Keratinocyte (primary cell): ENCODE data around the gene KRTAP4-16. TPM values are rescaled to one million over a fixed set of nuclear protein-coding genes. Genes with fewer than 3 reads are reported as not detected.
"Not testable (repeated sequence)": the region's sequence is repeated elsewhere in the genome, so short reads cannot be mapped to it uniquely, and the experiment has no call there.

Experiments used
- DNase-seq: peaks from one replicate; pipeline ENCODE4 v3.0.0-alpha.2; 2011; ENCODE audit warnings: low read depth, missing footprints, low spot score
- FAIRE-seq: peaks from 2 replicates; lab custom pipeline; 2011; peaks lifted over from hg19 to GRCh38; lab: Jason Lieb, UNC
- H2AFZ ChIP-seq: 2 replicates; pipeline ENCODE4 v1.6.0; 2012; ENCODE audit warnings: low read length, control low read depth, inconsistent platforms; ENCODE audit not compliant: control insufficient read depth
- H3K27ac ChIP-seq: 2 replicates; pipeline ENCODE4 v1.5.1; 2011; ENCODE audit warnings: low read length; ENCODE audit not compliant: control insufficient read depth, insufficient read depth
- H3K27me3 ChIP-seq: 3 replicates; pipeline ENCODE4 v1.6.0; 2011; ENCODE audit warnings: low read length; ENCODE audit not compliant: control insufficient read depth, insufficient read depth; ENCODE audit errors: extremely low read depth
- H3K36me3 ChIP-seq, 2 experiments: 2 replicates in 1 of 2; 3 replicates in 1 of 2; pipeline ENCODE4 v1.5.1; 2011; ENCODE audit warnings: low read length in 2 of 2, mild to moderate bottlenecking in 1 of 2; ENCODE audit not compliant: control insufficient read depth in 2 of 2, insufficient read depth in 2 of 2; ENCODE audit errors: extremely low read depth in 1 of 2
- H3K4me1 ChIP-seq: 3 replicates; pipeline ENCODE4 v1.5.1; 2011; ENCODE audit warnings: low read length; ENCODE audit not compliant: control insufficient read depth, insufficient read depth; ENCODE audit errors: extremely low read depth
- H3K4me2 ChIP-seq: 3 replicates; pipeline ENCODE4 v1.6.0; 2011; ENCODE audit warnings: low read depth, low read length; ENCODE audit not compliant: control insufficient read depth, insufficient read depth; ENCODE audit errors: extremely low read depth
- H3K4me3 ChIP-seq, 3 experiments: fragments of 200-600 bp in 1 of 3; sonication (generic) in 1 of 3; 2 replicates in 2 of 3; 3 replicates in 1 of 3; pipeline ENCODE4 v1.5.1; 2011 to 2016; ENCODE audit warnings: low read length in 3 of 3, mild to moderate bottlenecking in 3 of 3, control low read depth in 2 of 3, inconsistent platforms in 1 of 3, low read depth in 1 of 3, mixed read lengths in 1 of 3, mixed run types in 1 of 3, moderate library complexity in 1 of 3; ENCODE audit not compliant: control insufficient read depth in 2 of 3, insufficient read depth in 2 of 3; ENCODE audit errors: extremely low read depth in 1 of 3
- H3K79me2 ChIP-seq: 2 replicates; pipeline ENCODE4 v1.6.0; 2012; ENCODE audit warnings: low read length; ENCODE audit not compliant: control insufficient read depth, insufficient read depth
- H3K9ac ChIP-seq: 3 replicates; pipeline ENCODE4 v1.6.0; 2011; ENCODE audit warnings: low read length; ENCODE audit not compliant: control insufficient read depth, insufficient read depth; ENCODE audit errors: extremely low read depth
- H3K9me1 ChIP-seq: 3 replicates; pipeline ENCODE4 v1.6.0; 2011; ENCODE audit warnings: low read length; ENCODE audit not compliant: control insufficient read depth, insufficient read depth; ENCODE audit errors: extremely low read depth
- H3K9me3 ChIP-seq: 2 replicates; pipeline ENCODE4 v1.5.1; 2012; ENCODE audit warnings: low read depth, low read length; ENCODE audit not compliant: control insufficient read depth
- H4K20me1 ChIP-seq: 3 replicates; pipeline ENCODE4 v1.6.0; 2011; ENCODE audit warnings: low read length; ENCODE audit not compliant: control insufficient read depth, insufficient read depth; ENCODE audit errors: extremely low read depth
- CTCF ChIP-seq, 3 experiments: IDR thresholded peaks in 1 of 3; conservative IDR thresholded peaks in 1 of 3; optimal IDR thresholded peaks in 1 of 3; 2 replicates in 2 of 3; 3 replicates in 1 of 3; pipeline versions ENCODE3 to v1.5.1; 2011; ENCODE audit warnings: low read length in 3 of 3, mild to moderate bottlenecking in 3 of 3, moderate library complexity in 2 of 3, control low read depth in 1 of 3, inconsistent platforms in 1 of 3; ENCODE audit not compliant: insufficient read depth in 2 of 3; ENCODE audit errors: extremely low read depth in 1 of 3
- EZH2 ChIP-seq: IDR thresholded peaks from one replicate; pipeline ENCODE4 v1.6.1; 2012; ENCODE audit warnings: inconsistent platforms, mild to moderate bottlenecking, low read length, moderate library complexity
- dilution Hi-C: fragments of 300-500 bp; cut with MboI; formaldehyde crosslinking; loops from one replicate; pipeline ENCODE4 v1.7.0; 2020; ENCODE audit warnings: low sequenced_read_pairs; ENCODE audit not compliant: extremely low pct_ligation_motif_present
- polyA plus RNA-seq, 5 experiments: library from polyadenylated mRNA; depleted of rRNA in 3 of 5; stranded (reverse) in 3 of 5; stranded (forward) in 1 of 5; unstranded in 1 of 5; fragments of >200 nt; gene quantifications; 1 replicate in 1 of 5; 2 replicates in 3 of 5; 3 replicates in 1 of 5; pipeline versions ENCODE4 v1.2.1 to v1.2.3, GENCODE V29; 2011 to 2012; ENCODE audit warnings: missing spikeins in 2 of 5, low read depth in 1 of 5, low replicate concordance in 1 of 5

Gene KRTAP4-16
- polyA plus RNA-seq, 1 donor (not counting 4 experiments of a cell fraction or from before 2014, with no cell fraction given) = not detected

GRCh38 chr17:41118721-41119120 lies 16.7 kb upstream of the KRTAP4-16 start:
- no peak overlapping the region for H3K9ac ChIP-seq
- H3K27ac ChIP-seq = no peak overlapping the region
- H3K27me3 ChIP-seq = no peaks in the 10 kb centered on the region
- TF ChIP-seq EZH2 = no peak
- TF ChIP-seq CTCF (optimal IDR thresholded peaks at IDR 0.05 in 1 of 3, IDR thresholded peaks at IDR 0.05 in 1 of 3, conservative IDR thresholded peaks at IDR 0.05 in 1 of 3; ENCODE audit: extremely low read depth in 1 of 3, insufficient read depth in 2 of 3, low read length in 3 of 3) = no peak
- no peak for DNase-seq
- dilution Hi-C loops = no loop called here
- no peak overlapping the region for H3K4me2 ChIP-seq
- peak; percentile 71 for FAIRE-seq
- H3K79me2 ChIP-seq = no peaks in the 10 kb centered on the region
- H3K4me3 ChIP-seq = no peak overlapping the region
- H2AFZ ChIP-seq = no peak overlapping the region
- no peaks in the 10 kb centered on the region for H3K9me3 ChIP-seq
- H4K20me1 ChIP-seq = no peaks in the 10 kb centered on the region
- H3K36me3 ChIP-seq = no peaks in the 10 kb centered on the region
- H3K4me1 ChIP-seq = peaks cover 18% of the 10 kb centered on the region
- no peaks in the 10 kb centered on the region for H3K9me1 ChIP-seq

GRCh38 chr17:41117846-41118386 lies 15.9 kb upstream of the KRTAP4-16 start, which contains the start of gene KRTAP4-11:
TSS of gene KRTAP4-11 (minus strand) at chr17:41118373. CDS start at chr17:41118315, 58 bp downstream.
- DNase-seq, H3K4me2 ChIP-seq, H3K27ac ChIP-seq, H4K20me1 ChIP-seq, H2AFZ ChIP-seq, H3K9me3 ChIP-seq, H3K36me3 ChIP-seq, FAIRE-seq, H3K79me2 ChIP-seq, H3K27me3 ChIP-seq, H3K9ac ChIP-seq, H3K9me1 ChIP-seq, H3K4me3 ChIP-seq, dilution Hi-C loops: not testable (repeated sequence)
- H3K4me1 ChIP-seq = peaks cover 14% of the 10 kb centered on the region

GRCh38 chr17:41116297-41116696 lies 14.3 kb upstream of the KRTAP4-16 start:
- H3K9me1 ChIP-seq = no peaks in the 10 kb centered on the region
- dilution Hi-C loops = no loop called here
- H2AFZ ChIP-seq = no peak overlapping the region

More at GRCh38 chr17:41116297-41116696, 14.3 kb upstream of the KRTAP4-16 start:
- no peak overlapping the region for H3K9ac ChIP-seq
- H3K79me2 ChIP-seq = no peaks in the 10 kb centered on the region
- H3K4me2 ChIP-seq = no peak overlapping the region
- H3K9me3 ChIP-seq = no peaks in the 10 kb centered on the region
- no peak overlapping the region for H3K27ac ChIP-seq
- no peaks in the 10 kb centered on the region for H3K36me3 ChIP-seq
- DNase-seq = no peak
- H3K4me3 ChIP-seq = no peak overlapping the region
- peaks cover 12% of the 10 kb centered on the region for H3K4me1 ChIP-seq
- H3K27me3 ChIP-seq = no peaks in the 10 kb centered on the region
- FAIRE-seq = no peak
- TF ChIP-seq EZH2 = no peak
- no peak for TF ChIP-seq CTCF (optimal IDR thresholded peaks at IDR 0.05 in 1 of 3, IDR thresholded peaks at IDR 0.05 in 1 of 3, conservative IDR thresholded peaks at IDR 0.05 in 1 of 3; ENCODE audit: extremely low read depth in 1 of 3, insufficient read depth in 2 of 3, low read length in 3 of 3)
- no peaks in the 10 kb centered on the region for H4K20me1 ChIP-seq
